ENCODE measurements around the gene ARFGAP1. TPM values are rescaled to one million over a fixed set of nuclear protein-coding genes. Genes with fewer than 3 reads are reported as not detected.

Gene ARFGAP1
- polyA plus RNA-seq, 1 donor, result 76.3 TPM

DNA sequence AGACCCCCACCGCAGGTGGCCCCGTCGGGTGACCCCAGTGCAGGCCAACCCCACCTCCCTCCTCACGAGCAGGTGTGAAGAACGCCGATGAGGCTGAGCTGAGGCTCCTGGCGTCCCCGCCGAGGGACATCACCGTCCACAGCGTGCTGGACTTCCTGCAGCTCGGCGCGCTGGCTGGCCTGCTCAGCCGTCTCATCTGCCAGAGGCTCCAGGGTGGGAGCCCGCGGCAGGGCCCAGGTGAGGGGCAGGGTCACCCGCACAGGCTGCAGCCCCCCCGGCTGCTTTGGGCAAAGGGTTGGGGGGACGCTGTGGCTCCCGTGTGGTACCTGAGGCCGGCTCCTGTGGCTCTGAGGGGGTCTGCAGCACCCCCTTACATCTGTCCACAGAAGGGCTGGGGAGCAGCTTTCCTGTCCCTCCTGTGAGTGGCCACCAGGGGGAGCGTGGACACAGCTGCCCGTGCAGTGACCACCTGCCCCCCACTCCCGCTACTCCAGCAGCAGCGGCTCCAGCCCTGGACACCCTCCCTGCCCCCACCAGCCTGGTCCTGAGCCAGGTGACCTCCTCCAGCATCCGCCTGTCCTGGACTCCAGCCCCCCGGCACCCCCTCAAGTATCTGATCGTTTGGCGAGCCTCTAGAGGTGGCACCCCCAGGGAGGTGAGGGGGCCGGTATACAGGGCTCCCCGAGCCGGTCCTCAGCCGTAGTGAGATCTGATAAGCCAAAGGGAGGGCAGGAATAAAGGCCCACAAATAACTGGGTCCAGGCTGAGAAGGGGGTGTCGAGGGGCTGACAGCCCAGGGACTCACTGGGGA is 36.9 kb downstream of the ARFGAP1 start:
- WGBS (ENCODE audit: insufficient coverage, low lambda C conversion rate), result no CpG with 5 or more reads among the region's 35 CpGs
- peak in 1 of 2 donors; percentile 29 for DNase-seq
- H3K27me3 ChIP-seq (ENCODE audit: control insufficient read depth, insufficient read depth, low read length), result peaks cover 7% of the 10 kb centered on the region
- no peaks in the 10 kb centered on the region for H3K9me3 ChIP-seq (ENCODE audit: control insufficient read depth, low read depth, low read length)
- H3K4me3 ChIP-seq (ENCODE audit: low read length), result no peak overlapping the region
- H3K27ac ChIP-seq (ENCODE audit: low read length), result no peak overlapping the region
- H3K4me1 ChIP-seq (ENCODE audit: control insufficient read depth, insufficient read depth, low read length), result no peaks in the 10 kb centered on the region
- no peaks in the 10 kb centered on the region for H3K36me3 ChIP-seq (ENCODE audit: control insufficient read depth, insufficient read depth, low read length)

GRCh38 chr20:63310265-63310991 is 37.8 kb downstream of the ARFGAP1 start:
- no peak for DNase-seq
- H3K4me1 ChIP-seq (ENCODE audit: control insufficient read depth, insufficient read depth, low read length), result no peaks in the 10 kb centered on the region
- H3K9me3 ChIP-seq (ENCODE audit: control insufficient read depth, low read depth, low read length), result no peaks in the 10 kb centered on the region
- no peak overlapping the region for H3K4me3 ChIP-seq (ENCODE audit: low read length)
- peaks cover 4% of the 10 kb centered on the region for H3K27me3 ChIP-seq (ENCODE audit: control insufficient read depth, insufficient read depth, low read length)
- no peaks in the 10 kb centered on the region for H3K36me3 ChIP-seq (ENCODE audit: control insufficient read depth, insufficient read depth, low read length)
- H3K27ac ChIP-seq (ENCODE audit: low read length), result no peak overlapping the region
- no CpG with 5 or more reads among the region's 20 CpGs for WGBS (ENCODE audit: insufficient coverage, low lambda C conversion rate)

GRCh38 chr20:63311186-63311832 is 38.7 kb downstream of the ARFGAP1 start:
- Histone ChIP-seq H3K4me3 (ENCODE audit: low read length) (no peak overlapping the region), H3K27me3 (ENCODE audit: control insufficient read depth, insufficient read depth, low read length) (no peaks in the 10 kb centered on the region), H3K27ac (ENCODE audit: low read length) (no peak overlapping the region), H3K36me3 (ENCODE audit: control insufficient read depth, insufficient read depth, low read length) (no peaks in the 10 kb centered on the region), H3K4me1 (ENCODE audit: control insufficient read depth, insufficient read depth, low read length) (no peaks in the 10 kb centered on the region), H3K9me3 (ENCODE audit: control insufficient read depth, low read depth, low read length) (no peaks in the 10 kb centered on the region)
- WGBS (ENCODE audit: insufficient coverage, low lambda C conversion rate), result no CpG with 5 or more reads among the region's 29 CpGs
- no peak for DNase-seq

- H3K27me3 ChIP-seq (ENCODE audit: control insufficient read depth, insufficient read depth, low read length), result no peaks in the 10 kb centered on the region
- no peak overlapping the region for H3K4me3 ChIP-seq (ENCODE audit: low read length)
- H3K4me1 ChIP-seq (ENCODE audit: control insufficient read depth, insufficient read depth, low read length), result no peaks in the 10 kb centered on the region
- no peaks in the 10 kb centered on the region for H3K36me3 ChIP-seq (ENCODE audit: control insufficient read depth, insufficient read depth, low read length)
- no peak for DNase-seq
- H3K27ac ChIP-seq (ENCODE audit: low read length), result no peak overlapping the region
- no peaks in the 10 kb centered on the region for H3K9me3 ChIP-seq (ENCODE audit: control insufficient read depth, low read depth, low read length)
- WGBS (ENCODE audit: insufficient coverage, low lambda C conversion rate), result no CpG with 5 or more reads among the region's 18 CpGs
These were observed 39.2 kb downstream of the ARFGAP1 start for GRCh38 chr20:63311833-63312243.

- H3K27me3 ChIP-seq (ENCODE audit: control insufficient read depth, insufficient read depth, low read length), result no peaks in the 10 kb centered on the region
- WGBS (ENCODE audit: insufficient coverage, low lambda C conversion rate), result no CpG with 5 or more reads among the region's 9 CpGs
These were observed 39.7 kb downstream of the ARFGAP1 start for GRCh38 chr20:63312273-63312672.

GRCh38 chr20:63312690-63313348 is 40.2 kb downstream of the ARFGAP1 start:
- H3K9me3 ChIP-seq (ENCODE audit: control insufficient read depth, low read depth, low read length), result no peaks in the 10 kb centered on the region
- H3K27me3 ChIP-seq (ENCODE audit: control insufficient read depth, insufficient read depth, low read length), result no peaks in the 10 kb centered on the region
- no peak overlapping the region for H3K4me3 ChIP-seq (ENCODE audit: low read length)
- no peaks in the 10 kb centered on the region for H3K36me3 ChIP-seq (ENCODE audit: control insufficient read depth, insufficient read depth, low read length)
- WGBS (ENCODE audit: insufficient coverage, low lambda C conversion rate), result no CpG with 5 or more reads among the region's 22 CpGs
- H3K4me1 ChIP-seq (ENCODE audit: control insufficient read depth, insufficient read depth, low read length), result no peaks in the 10 kb centered on the region
- DNase-seq, result no peak
- H3K27ac ChIP-seq (ENCODE audit: low read length), result no peak overlapping the region

More at GRCh38 chr20:63312273-63312672, 39.7 kb downstream of the ARFGAP1 start:
- Histone ChIP-seq H3K27ac (ENCODE audit: low read length) (no peak overlapping the region), H3K4me1 (ENCODE audit: control insufficient read depth, insufficient read depth, low read length) (no peaks in the 10 kb centered on the region), H3K4me3 (ENCODE audit: low read length) (no peak overlapping the region), H3K36me3 (ENCODE audit: control insufficient read depth, insufficient read depth, low read length) (no peaks in the 10 kb centered on the region), H3K9me3 (ENCODE audit: control insufficient read depth, low read depth, low read length) (no peaks in the 10 kb centered on the region)
- no peak for DNase-seq

DNA sequence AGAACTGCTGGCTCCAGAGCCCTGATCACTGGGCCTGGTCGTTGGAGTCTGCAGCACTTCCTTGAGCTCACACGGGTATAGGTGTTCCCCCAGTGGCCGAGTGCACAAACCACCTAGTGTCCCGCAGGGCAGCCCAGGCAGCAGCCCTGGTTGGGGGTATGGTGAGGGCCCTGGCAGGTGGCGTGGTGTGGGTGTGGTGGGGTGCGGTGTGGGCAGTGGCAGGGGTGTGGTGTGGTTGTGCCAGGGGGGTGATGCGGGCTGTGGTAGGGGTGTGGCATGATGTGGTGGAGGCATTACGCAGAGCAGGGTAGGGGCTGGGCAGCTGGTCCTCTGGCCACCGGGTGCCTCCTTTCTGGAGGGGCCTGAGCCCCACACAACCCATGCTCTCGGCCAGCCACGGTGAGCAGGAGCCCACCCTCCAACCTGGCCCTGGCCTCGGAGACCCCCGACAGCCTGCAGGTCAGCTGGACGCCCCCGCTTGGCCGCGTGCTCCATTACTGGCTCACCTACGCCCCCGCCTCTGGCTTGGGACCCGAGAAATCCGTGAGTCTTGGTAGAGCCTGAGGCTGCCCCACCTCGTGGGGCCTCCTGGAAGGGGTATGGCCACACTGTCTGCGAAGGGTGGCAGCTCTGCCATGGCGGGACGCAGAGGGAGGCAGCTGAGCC is 40.9 kb downstream of the ARFGAP1 start:
- Histone ChIP-seq H3K4me3 (ENCODE audit: low read length) (no peak overlapping the region), H3K4me1 (ENCODE audit: control insufficient read depth, insufficient read depth, low read length) (no peaks in the 10 kb centered on the region), H3K36me3 (ENCODE audit: control insufficient read depth, insufficient read depth, low read length) (no peaks in the 10 kb centered on the region), H3K9me3 (ENCODE audit: control insufficient read depth, low read depth, low read length) (no peaks in the 10 kb centered on the region), H3K27me3 (ENCODE audit: control insufficient read depth, insufficient read depth, low read length) (no peaks in the 10 kb centered on the region), H3K27ac (ENCODE audit: low read length) (no peak overlapping the region)
- no peak for DNase-seq
- no CpG with 5 or more reads among the region's 25 CpGs for WGBS (ENCODE audit: insufficient coverage, low lambda C conversion rate)

DNA sequence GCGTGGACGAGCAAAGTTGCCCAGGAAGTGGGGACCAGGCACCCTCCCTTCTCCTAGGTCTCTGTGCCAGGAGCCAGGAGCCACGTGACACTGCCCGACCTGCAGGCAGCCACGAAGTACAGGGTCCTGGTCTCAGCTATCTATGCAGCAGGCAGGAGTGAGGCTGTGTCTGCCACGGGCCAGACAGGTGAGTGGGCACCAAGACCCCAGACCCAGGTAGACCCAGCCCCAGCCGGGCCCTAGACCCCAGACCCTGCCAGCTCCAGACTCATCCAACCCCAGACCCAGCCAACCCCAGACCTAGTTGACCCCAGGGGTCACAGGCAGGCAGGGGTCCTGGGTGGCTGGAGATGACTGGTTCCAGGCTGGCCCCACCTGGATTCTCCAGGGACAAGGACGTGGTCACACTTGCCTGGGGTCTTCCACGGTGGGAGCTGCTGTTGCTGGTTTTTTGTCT is 41.4 kb downstream of the ARFGAP1 start:
- H3K27ac ChIP-seq (ENCODE audit: low read length), result no peak overlapping the region
- H3K4me1 ChIP-seq (ENCODE audit: control insufficient read depth, insufficient read depth, low read length), result no peaks in the 10 kb centered on the region
- WGBS (ENCODE audit: insufficient coverage, low lambda C conversion rate), result no CpG with 5 or more reads among the region's 9 CpGs
- DNase-seq, result no peak
- no peaks in the 10 kb centered on the region for H3K36me3 ChIP-seq (ENCODE audit: control insufficient read depth, insufficient read depth, low read length)
- no peak overlapping the region for H3K4me3 ChIP-seq (ENCODE audit: low read length)
- no peaks in the 10 kb centered on the region for H3K9me3 ChIP-seq (ENCODE audit: control insufficient read depth, low read depth, low read length)
- no peaks in the 10 kb centered on the region for H3K27me3 ChIP-seq (ENCODE audit: control insufficient read depth, insufficient read depth, low read length)

GRCh38 chr20:63314566-63315239 is 42.1 kb downstream of the ARFGAP1 start:
- Histone ChIP-seq H3K27ac (ENCODE audit: low read length) (no peak overlapping the region), H3K4me3 (ENCODE audit: low read length) (no peak overlapping the region), H3K27me3 (ENCODE audit: control insufficient read depth, insufficient read depth, low read length) (no peaks in the 10 kb centered on the region), H3K9me3 (ENCODE audit: control insufficient read depth, low read depth, low read length) (no peaks in the 10 kb centered on the region), H3K4me1 (ENCODE audit: control insufficient read depth, insufficient read depth, low read length) (no peaks in the 10 kb centered on the region), H3K36me3 (ENCODE audit: control insufficient read depth, insufficient read depth, low read length) (no peaks in the 10 kb centered on the region)
- WGBS (ENCODE audit: insufficient coverage, low lambda C conversion rate), result no CpG with 5 or more reads among the region's 21 CpGs
- no peak for DNase-seq
